DMS53 treated with DMSO at 0.1 percent for 48 hours (cell line): ENCODE data around the gene CDCA5.

ENCODE experiments used
- DNase-seq: peaks from one replicate; lab custom pipeline; 2025; ENCODE audit not compliant: unreplicated experiment; lab: John Stamatoyannopoulos, UW

CDCA5 gene

GRCh38 chr11:65047581-65048422 lies 36.0 kb downstream of the CDCA5 start:
- no peak for DNase-seq

DNA sequence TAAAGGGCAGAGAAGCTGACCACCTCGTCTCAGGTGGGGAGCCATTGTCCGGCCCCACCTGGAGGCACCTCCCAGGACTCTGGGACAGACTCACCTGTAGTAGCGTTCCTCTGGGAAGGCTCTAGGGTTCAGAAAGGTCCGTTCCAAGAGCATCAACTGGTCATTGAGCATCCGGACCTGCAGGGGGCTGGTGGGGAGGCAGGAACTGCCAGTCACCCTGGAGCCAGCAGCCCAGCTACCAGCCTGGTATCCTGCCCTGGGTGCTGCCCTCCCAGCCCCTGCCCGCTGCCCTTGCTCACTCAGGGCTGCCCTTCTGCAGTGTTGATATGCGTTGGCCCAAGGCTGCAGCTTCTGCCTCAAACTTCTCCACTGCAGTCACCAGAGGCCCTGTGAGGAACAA lies 38.1 kb downstream of the CDCA5 start:
- no peak for DNase-seq

DNA sequence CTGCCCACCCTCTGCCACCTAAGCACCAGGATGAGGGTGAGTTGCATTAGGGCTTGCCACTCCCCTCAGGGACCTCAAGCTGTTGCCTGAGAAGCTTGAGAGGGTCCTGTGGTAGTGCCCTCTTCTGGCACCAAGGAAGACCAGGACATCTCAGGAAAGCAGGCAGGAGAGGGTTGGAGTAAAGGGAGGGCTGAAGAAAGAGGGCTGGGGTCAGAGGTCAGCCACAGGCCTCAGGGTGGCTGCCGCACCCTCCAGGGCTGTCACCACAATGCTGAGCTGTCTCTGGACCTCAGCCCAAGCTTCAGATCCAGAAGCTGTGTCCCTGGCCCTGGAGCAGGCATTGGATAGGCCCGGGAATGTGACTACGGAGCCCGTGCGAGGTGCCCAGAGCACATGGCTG lies 38.8 kb downstream of the CDCA5 start:
- no peak for DNase-seq

- DNase-seq = no peak
These were observed 39.8 kb downstream of the CDCA5 start for GRCh38 chr11:65043881-65044501.

DNA sequence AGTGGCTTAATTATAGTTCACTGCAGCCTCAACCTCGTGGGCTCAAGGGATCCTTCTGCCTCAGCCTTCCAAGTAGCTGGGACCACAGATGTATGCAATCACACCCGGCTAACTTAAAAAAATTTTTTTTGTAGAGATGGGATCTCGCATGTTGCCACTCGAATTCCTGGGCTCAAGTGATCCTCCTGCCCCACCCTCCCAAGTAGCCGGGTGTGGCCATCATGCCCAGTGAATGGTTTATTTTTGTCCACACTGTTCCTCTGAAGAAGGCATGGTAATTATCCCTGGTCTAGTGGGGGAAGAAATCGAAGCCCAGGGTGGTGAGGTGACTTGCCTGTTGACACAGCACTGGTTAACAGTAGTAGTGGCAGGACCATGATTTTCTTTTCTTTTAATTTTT lies 40.9 kb downstream of the CDCA5 start:
- DNase-seq = no peak

DNA sequence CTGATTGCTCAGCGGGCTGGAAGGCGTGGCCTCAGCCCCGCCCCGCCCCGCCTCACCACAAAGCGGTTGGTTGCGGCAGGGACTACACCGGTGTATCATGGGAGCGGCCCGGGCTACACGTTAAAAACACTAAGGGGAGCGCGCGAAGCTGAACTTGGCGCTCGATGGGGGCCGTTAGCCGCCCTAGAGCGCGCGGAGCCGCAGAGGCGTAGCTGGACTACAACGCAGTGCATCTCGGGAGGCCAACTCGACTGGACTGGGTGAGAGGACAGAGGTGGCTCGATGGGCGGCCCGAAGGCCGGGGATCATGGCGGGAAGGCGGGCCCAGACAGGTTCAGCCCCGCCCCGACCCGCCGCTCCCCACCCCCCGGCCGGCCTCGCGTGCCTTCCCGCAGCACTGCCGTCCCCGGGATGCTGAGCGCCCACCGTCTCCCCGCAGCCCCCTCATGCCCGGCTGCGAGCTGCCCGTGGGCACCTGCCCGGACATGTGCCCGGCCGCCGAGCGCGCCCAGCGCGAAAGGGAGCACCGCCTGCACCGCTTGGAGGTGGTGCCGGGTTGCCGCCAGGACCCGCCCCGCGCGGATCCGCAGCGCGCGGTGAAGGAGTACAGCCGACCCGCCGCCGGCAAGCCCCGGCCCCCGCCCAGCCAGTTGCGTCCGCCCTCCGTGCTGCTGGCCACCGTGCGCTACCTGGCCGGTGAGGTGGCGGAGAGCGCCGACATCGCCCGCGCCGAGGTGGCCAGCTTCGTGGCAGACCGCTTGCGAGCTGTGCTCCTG lies 42.8 kb downstream of the CDCA5 start, which contains the start of gene SAC3D1:
TSS of gene SAC3D1 (plus strand) at position 364 of the 776 bp plus-strand sequence. CDS start at position 447, 83 bp downstream.
- DNase-seq = peak; percentile 92

DNA sequence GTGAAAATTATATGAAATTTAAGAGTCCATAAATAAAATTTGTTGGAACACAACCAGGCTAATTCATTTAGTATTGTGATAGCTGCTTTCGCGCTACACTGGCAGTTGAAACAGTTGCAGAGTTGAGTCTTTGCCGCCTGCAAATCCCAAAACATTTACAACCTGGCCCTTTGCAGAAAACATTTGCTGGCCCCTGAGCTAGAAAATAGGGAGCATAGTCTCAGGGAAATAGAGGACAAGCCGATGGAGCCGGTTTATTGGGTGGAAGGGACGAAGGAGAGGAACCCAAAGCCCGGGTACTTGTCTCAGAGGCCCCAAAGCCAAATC lies 43.4 kb downstream of the CDCA5 start:
- DNase-seq = no peak

DNA sequence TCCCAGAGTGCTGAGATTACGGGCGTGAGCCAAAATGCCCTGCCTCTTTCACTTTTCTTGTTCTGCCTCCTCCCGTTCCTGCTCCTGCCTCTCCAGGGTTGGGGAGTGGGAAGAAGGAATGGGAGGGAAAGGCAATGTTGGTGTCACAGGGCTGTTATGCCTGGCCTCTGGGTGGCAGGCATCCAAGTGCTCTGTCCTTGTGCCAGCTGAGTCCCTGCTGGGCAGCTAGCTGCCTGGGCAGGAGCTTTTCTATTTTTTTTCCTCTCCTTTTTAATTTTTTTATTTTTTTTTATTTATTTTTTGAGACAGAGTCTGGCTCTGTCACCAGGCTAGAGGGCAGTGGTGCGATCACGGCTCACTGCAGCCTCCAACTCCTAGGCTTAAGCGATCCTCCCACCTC lies 46.9 kb downstream of the CDCA5 start:
- DNase-seq = no peak

DNA sequence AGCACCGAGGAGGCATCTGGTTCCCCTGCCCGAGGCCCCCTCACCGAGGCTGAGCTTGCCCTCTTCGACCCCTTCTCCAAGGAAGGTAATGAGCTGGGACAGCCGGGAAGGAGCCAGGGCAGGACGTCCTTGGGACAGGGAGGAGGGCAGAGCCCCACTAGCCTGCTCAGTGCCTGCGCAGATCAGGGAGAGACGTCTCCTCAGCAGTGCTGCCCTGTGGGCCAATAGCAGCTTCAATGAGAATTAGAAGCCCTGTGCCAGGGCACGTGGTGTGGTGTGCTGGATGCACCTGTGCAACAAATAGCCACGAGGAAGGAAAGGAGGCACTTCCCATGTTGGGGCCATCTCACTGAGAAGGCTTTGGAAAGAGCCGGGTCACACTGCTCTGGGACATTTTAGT lies 48.3 kb downstream of the CDCA5 start:
- DNase-seq = no peak

DNA sequence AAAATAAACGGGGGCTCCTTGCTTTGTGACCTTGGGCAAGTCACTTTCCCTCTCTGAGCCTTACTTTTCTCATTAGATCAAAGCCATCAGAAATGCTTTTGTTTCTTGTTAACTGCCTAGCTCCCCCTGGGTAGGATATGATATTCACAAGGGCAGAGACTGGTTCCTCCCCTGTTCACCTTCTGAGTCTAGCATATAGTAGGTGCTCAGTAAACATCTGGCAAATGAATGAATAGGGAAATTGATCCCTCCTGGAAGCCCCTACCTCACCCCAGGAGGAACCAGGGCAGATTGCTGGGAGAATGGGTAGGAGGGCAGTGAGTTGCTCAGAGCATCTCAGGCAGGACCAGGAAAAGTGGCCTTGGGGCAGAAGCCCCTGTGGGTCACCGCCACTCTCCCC lies 49.4 kb downstream of the CDCA5 start:
- no peak for DNase-seq

GRCh38 chr11:65032216-65032615 lies 51.6 kb downstream of the CDCA5 start:
- DNase-seq = no peak
